Measurements from ENCODE around the gene GATAD1. TPM values are rescaled to one million over a fixed set of nuclear protein-coding genes. Genes with fewer than 3 reads are reported as not detected.

GATAD1 gene
- total and polyA plus RNA-seq, 2 of the 13 experiments (the other 11 are each of a cell fraction or from before 2014, with no cell fraction given): 20.6 to 42.1 TPM

GRCh38 chr7:92421676-92422435, 25.4 kb upstream of the GATAD1 start (continued):
- TF ChIP-seq, protein P1, sequence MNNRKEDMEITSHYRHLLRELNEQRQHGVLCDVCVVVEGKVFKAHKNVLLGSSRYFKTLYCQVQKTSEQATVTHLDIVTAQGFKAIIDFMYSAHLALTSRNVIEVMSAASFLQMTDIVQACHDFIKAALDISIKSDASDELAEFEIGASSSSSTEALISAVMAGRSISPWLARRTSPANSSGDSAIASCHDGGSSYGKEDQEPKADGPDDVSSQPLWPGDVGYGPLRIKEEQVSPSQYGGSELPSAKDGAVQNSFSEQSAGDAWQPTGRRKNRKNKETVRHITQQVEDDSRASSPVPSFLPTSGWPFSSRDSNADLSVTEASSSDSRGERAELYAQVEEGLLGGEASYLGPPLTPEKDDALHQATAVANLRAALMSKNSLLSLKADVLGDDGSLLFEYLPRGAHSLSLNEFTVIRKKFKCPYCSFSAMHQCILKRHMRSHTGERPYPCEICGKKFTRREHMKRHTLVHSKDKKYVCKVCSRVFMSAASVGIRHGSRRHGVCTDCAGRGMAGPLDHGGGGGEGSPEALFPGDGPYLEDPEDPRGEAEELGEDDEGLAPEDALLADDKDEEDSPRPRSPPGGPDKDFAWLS (CRISPR knock-in tag; IDR thresholded peaks at IDR 0.05; ENCODE audit: borderline replicate concordance): no peak
- TF ChIP-seq, protein P2, sequence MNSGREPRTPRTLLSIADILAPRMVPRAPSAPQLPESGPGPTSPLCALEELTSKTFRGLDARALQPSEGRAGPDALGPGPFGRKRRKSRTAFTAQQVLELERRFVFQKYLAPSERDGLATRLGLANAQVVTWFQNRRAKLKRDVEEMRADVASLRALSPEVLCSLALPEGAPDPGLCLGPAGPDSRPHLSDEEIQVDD (CRISPR knock-in tag; IDR thresholded peaks at IDR 0.05; ENCODE audit: borderline replicate concordance): no peak
- no peak for TF ChIP-seq SRF (IDR thresholded peaks at IDR 0.05; ENCODE audit: low read depth, low read length)
- no peak for TF ChIP-seq ZNF431 (CRISPR knock-in tag; IDR thresholded peaks at IDR 0.05; ENCODE audit: borderline replicate concordance, low read depth)
- TF ChIP-seq, protein P3, sequence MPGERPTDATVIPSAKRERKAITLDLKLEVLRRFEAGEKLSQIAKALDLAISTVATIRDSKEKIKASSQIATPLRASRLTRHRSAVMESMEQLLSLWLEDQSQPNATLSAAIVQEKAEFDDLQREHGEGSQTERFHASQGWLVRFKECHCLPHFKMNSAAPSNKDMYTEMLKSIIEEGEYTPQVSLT (CRISPR knock-in tag; IDR thresholded peaks at IDR 0.05; ENCODE audit: borderline replicate concordance, low read depth): no peak
- no peak for TF ChIP-seq ZGPAT (CRISPR knock-in tag; IDR thresholded peaks at IDR 0.05)
- TF ChIP-seq KLF11 (CRISPR knock-in tag; IDR thresholded peaks at IDR 0.05): no peak
- TF ChIP-seq TBL1XR1 (IDR thresholded peaks at IDR 0.05; ENCODE audit: borderline replicate concordance, low read length, partially characterized antibody): no peak
- no peak for TF ChIP-seq XRCC5 (optimal IDR thresholded peaks at IDR 0.05; ENCODE audit: low read length)
- no peak for TF ChIP-seq PITX1 (CRISPR knock-in tag; IDR thresholded peaks at IDR 0.05)
- no peak for TF ChIP-seq SOX13 (IDR thresholded peaks at IDR 0.05)
- TF ChIP-seq SOX13 (CRISPR knock-in tag; conservative IDR thresholded peaks at IDR 0.05 in 1 of 2, IDR thresholded peaks at IDR 0.05 in 1 of 2): no peak
- no peak for TF ChIP-seq NFYC (CRISPR knock-in tag; IDR thresholded peaks at IDR 0.05)
